GM21529 (cell line): ENCODE measurements around the gene MMP27.
"Not testable (repeated sequence)": the region's sequence is repeated elsewhere in the genome, so short reads cannot be mapped to it uniquely, and the experiment has no call there.

Source experiments
- ATAC-seq: cut with Tn5 transposase; IDR thresholded peaks from one replicate; pipeline ENCODE4 v1.9.1; 2021; ENCODE audit not compliant: unreplicated experiment

The MMP27 gene

GRCh38 chr11:102705626-102706025 is at the start of gene MMP27:
TSS of gene MMP27 (minus strand) at chr11:102705769. CDS start at chr11:102705714, 55 bp downstream.
- ATAC-seq, result no peak

- ATAC-seq, result no peak
Observed at GRCh38 chr11:102753267-102753666, 47.7 kb upstream of the MMP27 start.

GRCh38 chr11:102751673-102752072 is 46.1 kb upstream of the MMP27 start:
- ATAC-seq, result no peak

- ATAC-seq, result no peak
Observed at GRCh38 chr11:102749101-102749722, 43.6 kb upstream of the MMP27 start.

GRCh38 chr11:102746746-102747578 is 41.4 kb upstream of the MMP27 start:
- not testable (repeated sequence) for ATAC-seq

- ATAC-seq, result no peak
Observed at GRCh38 chr11:102734650-102735049, 29.1 kb upstream of the MMP27 start.

GRCh38 chr11:102733232-102733875 is 27.8 kb upstream of the MMP27 start:
- peak; percentile 97 for ATAC-seq

GRCh38 chr11:102730944-102731343 is 25.4 kb upstream of the MMP27 start:
- ATAC-seq, result not testable (repeated sequence)

GRCh38 chr11:102729849-102730815 is 24.6 kb upstream of the MMP27 start:
- no peak for ATAC-seq

GRCh38 chr11:102727890-102728289 is 22.3 kb upstream of the MMP27 start:
- no peak for ATAC-seq

- no peak for ATAC-seq
Observed at GRCh38 chr11:102724904-102725500, 19.4 kb upstream of the MMP27 start, which contains the start of gene MMP8. TSS of gene MMP8 (minus strand) at chr11:102724954. CDS start at chr11:102724855, 99 bp downstream.

GRCh38 chr11:102722821-102723220 is 17.3 kb upstream of the MMP27 start:
- no peak for ATAC-seq

GRCh38 chr11:102719620-102720277 is 14.2 kb upstream of the MMP27 start:
- ATAC-seq, result no peak

GRCh38 chr11:102717280-102717679 is 11.7 kb upstream of the MMP27 start:
- no peak for ATAC-seq

- peak; percentile 72 for ATAC-seq
Observed at GRCh38 chr11:102716527-102716926, 11.0 kb upstream of the MMP27 start.

GRCh38 chr11:102712137-102712536 is 6.6 kb upstream of the MMP27 start:
- no peak for ATAC-seq

- ATAC-seq, result no peak
Observed at GRCh38 chr11:102709201-102709945, 3.8 kb upstream of the MMP27 start.

- ATAC-seq, result no peak
Observed at GRCh38 chr11:102708654-102709053, 3.1 kb upstream of the MMP27 start.

GRCh38 chr11:102704841-102705240 is 728 bp downstream of the MMP27 start:
- no peak for ATAC-seq
